Nasal cavity respiratory epithelium epithelial cell of viscerocranial mucosa (primary cell): ENCODE data around the gene SAT1. TPM values are rescaled to one million over a fixed set of nuclear protein-coding genes. Genes with fewer than 3 reads are reported as not detected.

ENCODE experiments used
- total RNA-seq: library from RNA; depleted of rRNA; stranded (reverse); fragments of >200 nt; gene quantifications from 2 replicates; pipeline ENCODE4 v1.2.3, GENCODE V29; 2014

The SAT1 gene
- 772 and 1,065 TPM in 2 replicates for total RNA-seq

GRCh38 chrX:23782863-23783588 lies at the start of gene SAT1:
SAT1 (plus strand) TSS chrX:23783173; CDS start chrX:23783352, 179 bp downstream.

GRCh38 chrX:23742697-23743622 lies 40.0 kb upstream of the SAT1 start, which contains the start of gene ACOT9:
ACOT9 (minus strand) TSS chrX:23743276; CDS start chrX:23743144, 132 bp downstream.

Other genes with a start within 250 kb of the SAT1 start
- 78.9 and 107 TPM in 2 replicates for gene PRDX4, start 115.7 kb upstream of the SAT1 start, total RNA-seq
- 36.9 and 44.4 TPM in 2 replicates for gene ACOT9, start 39.9 kb upstream of the SAT1 start, total RNA-seq
- gene APOO, start 124.8 kb downstream of the SAT1 start, total RNA-seq: 10.0 and 11.3 TPM in 2 replicates
- under 0.01 and 0.07 TPM in 2 replicates for gene CXorf58, start 124.8 kb downstream of the SAT1 start, total RNA-seq
- gene KLHL15, start 244.0 kb downstream of the SAT1 start, total RNA-seq: 7.8 and 10.3 TPM in 2 replicates